NCI-H2227 treated with DMSO at 0.1 percent for 48 hours (cell line): ENCODE results near the gene FTO.

Experiments used
- DNase-seq: peaks from one replicate; lab custom pipeline; 2025; lab: John Stamatoyannopoulos, UW

FTO gene

DNA sequence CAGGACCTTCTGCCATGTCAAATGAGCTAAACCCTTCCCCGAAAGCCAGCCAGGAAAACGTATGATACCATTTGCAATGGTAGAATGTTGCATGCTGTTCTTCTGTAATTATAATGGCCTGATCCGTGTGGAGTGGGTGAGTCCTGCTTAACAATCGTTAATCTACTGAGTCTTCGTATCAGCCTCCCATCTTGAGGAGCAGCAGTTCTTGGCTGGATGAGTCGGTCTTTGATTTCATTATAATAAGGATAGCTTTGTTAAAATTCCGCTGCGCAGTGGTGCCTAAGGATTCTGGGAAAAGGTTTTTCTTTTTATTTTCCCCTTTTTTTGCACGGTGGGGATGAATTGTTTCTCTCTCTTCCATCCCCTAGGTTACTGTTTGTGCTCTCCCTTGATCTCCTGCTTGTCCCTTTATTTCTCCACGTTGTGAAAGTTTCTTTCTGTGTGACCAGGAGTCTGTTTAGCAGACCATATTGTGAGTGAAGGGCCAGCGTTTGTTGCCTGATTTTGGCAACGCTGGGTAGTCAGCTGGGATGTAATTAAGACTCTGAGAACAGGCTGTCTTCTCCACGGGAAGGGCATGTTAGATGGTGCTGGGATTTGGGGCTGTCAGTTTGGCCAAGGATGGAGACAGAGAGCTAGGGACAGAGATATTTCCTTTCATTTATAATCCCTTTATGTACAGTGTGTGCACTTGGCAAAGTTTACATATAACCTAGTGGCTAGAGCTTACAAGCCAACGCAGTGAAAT, 263.0 kb downstream of the FTO start:
- no peak for DNase-seq

DNA sequence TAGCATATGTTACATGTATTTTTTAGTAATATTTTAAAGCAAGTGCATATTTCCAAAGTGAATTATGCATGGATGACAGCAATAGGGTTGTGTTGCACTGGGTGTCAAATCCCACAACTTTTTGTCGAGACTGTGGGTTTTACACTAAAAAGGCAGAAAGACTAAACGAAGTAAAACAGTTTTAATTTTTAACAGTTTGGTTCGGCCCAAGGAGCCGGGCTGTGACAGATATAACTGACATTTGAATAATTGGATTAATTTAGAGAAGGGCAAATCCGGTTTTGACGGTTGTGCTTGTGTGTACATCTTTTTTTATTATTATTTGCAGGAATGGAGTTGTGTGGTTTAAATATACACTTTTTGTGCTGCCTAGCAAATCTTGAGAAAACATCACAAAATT, 263.6 kb downstream of the FTO start:
- no peak for DNase-seq

GRCh38 chr16:53968454-53968853, 264.5 kb downstream of the FTO start:
- DNase-seq: no peak

GRCh38 chr16:53968896-53969295, 264.9 kb downstream of the FTO start:
- no peak for DNase-seq

DNA sequence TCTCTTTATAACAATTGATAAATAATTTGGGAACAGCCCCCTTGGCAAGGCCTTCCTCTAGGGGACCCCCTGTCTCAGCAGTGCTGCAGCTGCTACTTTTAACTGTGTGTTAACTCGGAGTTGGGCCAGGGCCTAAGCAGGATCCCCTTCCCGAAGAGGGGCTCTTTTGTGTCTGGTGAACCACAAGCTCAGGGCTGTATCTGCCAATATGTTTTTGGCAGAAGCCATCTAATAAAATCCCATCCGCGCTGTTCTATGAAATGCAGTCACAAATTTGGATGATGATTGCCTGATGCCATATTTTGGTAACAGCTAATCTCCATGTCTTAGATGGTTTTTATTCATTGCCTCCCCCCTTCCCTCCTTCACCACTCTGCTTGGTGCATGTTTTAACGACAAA, 267.7 kb downstream of the FTO start:
- DNase-seq: no peak

GRCh38 chr16:53973021-53973420, 269.1 kb downstream of the FTO start:
- DNase-seq: no peak

GRCh38 chr16:53974484-53975080, 270.6 kb downstream of the FTO start:
- no peak for DNase-seq

DNA sequence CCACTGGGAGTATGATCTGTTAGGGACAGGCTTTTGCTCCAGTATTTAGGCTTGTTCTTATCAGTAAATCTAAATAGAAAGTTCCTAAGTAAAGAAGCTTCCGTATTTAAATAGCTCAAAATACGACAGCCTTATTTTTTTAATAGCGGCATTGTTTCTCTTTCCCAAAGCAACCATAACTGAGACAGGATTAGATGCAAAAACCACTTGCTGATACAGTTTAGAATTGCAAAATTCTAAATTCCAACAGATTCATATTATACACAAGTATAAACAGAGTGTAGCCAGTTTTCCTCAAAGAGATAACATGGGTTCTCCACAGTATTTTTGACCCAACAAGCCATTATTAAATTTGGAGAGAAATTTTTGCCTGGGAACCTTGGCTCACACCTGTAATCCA, 276.7 kb downstream of the FTO start:
- no peak for DNase-seq

DNA sequence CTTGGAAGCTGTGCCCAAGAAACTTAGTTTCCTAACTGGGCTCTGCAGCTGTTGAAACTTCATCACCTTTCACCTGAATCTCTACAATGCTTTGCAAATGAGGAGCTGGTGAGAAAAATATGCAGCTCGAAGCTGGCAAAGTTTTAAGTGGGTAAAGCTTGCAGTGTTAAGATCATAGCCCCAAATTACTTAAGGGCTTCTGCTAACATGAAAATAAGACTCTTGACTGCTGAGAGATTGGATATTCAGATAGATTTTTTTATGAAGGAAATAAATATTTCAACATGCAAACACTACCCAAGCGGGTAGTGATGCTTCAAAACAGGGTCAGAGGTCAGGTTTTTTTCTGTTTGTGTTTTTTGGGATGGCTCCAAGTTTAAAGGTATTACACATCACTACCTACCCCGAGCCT, 278.7 kb downstream of the FTO start:
- DNase-seq: no peak

DNA sequence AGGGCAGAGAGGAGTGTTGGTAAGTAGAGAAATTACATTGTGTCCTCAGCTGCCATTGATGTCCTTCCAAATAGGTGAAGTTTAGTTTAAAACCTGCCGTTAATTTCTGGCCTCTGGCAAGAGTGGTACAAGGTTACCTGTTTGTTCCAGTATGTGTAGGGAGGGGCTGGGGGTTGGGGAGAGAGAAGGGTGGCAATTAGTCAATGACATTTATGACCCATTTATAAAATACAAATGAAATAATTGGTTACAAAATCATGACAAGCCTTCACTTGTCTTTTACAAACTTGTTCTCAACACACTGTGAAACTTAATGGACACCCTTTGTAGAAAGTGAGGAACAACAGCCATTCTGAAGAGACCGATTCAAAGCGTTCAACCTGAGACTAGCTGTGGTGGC, 281.0 kb downstream of the FTO start:
- DNase-seq: no peak

GRCh38 chr16:53985861-53986260, 281.9 kb downstream of the FTO start:
- DNase-seq: no peak

- no peak for DNase-seq
These were observed 282.8 kb downstream of the FTO start for GRCh38 chr16:53986793-53987192.

- no peak for DNase-seq
These were observed 284.2 kb downstream of the FTO start for GRCh38 chr16:53988136-53988535.

GRCh38 chr16:53989597-53989996, 285.6 kb downstream of the FTO start:
- no peak for DNase-seq

GRCh38 chr16:53991754-53992378, 287.9 kb downstream of the FTO start:
- no peak for DNase-seq

DNA sequence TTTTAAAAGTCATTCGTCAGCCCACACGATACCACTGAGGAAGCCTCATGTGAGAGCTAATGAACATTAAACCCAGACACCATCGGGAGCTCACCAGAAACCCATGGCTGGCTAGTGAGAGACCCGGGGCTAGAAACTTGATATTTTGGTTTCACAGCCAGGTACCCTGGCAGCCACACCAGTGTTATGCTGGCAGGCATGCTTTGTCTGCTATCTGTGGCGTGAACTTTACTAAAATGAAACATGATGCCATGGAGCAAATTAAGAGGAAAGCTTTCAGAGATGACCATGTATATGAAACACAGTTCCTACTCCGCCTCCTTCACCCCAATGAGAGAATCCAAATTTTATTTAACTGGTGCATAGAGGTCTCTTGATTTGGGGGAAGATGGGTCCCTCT, 291.4 kb downstream of the FTO start:
- DNase-seq: no peak

DNA sequence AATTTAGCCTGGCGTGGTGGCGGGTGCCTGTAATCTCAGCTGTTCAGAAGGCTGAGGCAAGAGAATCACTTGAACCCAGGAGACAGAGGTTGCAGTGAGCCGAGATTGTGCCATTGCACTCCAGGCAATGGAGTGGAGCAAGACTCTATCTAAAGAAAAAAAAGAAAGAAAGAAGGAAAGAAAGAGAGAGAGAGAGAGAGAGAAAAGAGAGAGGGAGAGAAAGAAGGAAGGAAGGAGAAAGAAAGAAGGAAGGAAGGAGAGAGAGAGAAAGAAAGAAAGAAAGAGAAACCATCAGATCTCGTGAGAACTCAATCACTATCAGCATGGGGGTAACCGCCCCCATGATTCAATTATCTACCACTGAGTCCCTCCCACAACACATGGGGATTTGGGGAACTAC, 293.0 kb downstream of the FTO start:
- DNase-seq: no peak

GRCh38 chr16:53998024-53998810, 294.3 kb downstream of the FTO start:
- DNase-seq: no peak

- DNase-seq: no peak
These were observed 295.1 kb downstream of the FTO start for GRCh38 chr16:53998966-53999522.

DNA sequence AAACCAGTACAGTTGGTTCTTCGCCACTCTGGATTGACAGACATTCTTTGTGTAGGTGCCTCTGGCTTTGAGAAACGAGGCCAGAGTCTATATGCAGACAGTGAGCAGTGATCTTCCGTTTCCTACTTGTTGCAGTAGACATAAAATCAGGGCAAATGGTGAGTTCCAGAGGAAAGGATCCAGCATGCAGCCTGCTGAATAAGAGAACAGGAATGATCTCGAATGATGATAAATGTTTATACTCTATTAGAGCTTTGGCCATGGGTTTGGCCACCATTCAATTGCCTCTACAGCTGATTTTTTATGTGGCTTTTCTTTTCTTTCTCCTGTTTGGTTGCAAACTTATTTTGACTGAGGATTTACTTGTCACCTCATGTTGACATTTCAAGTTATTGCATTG, 295.9 kb downstream of the FTO start:
- no peak for DNase-seq

GRCh38 chr16:54000361-54000760, 296.4 kb downstream of the FTO start:
- no peak for DNase-seq

GRCh38 chr16:54006693-54007092, 302.7 kb downstream of the FTO start:
- no peak for DNase-seq
